LNCaP clone FGC (cell line): ENCODE results near the gene TADA1.
"Not testable (repeated sequence)": the region's sequence is repeated elsewhere in the genome, so short reads cannot be mapped to it uniquely, and the experiment has no call there.

Experiments used
- DNase-seq: peaks from one replicate; pipeline ENCODE4 v3.0.0-alpha.2; 2011; ENCODE audit warnings: low read depth
- H3K4me3 ChIP-seq: 2 replicates; pipeline ENCODE4 v1.5.1; 2011; ENCODE audit warnings: mild to moderate bottlenecking, low read depth, low read length, control low read depth
- CTCF ChIP-seq: IDR thresholded peaks from 2 replicates; pipeline ENCODE4 v1.5.1; 2012; ENCODE audit warnings: mild to moderate bottlenecking; ENCODE audit not compliant: control insufficient read depth, insufficient read depth; ENCODE audit errors: extremely low read depth

The TADA1 gene

GRCh38 chr1:166836733-166837132 is 39.3 kb downstream of the TADA1 start:
- no peak for DNase-seq

GRCh38 chr1:166829762-166830161 is 46.3 kb downstream of the TADA1 start:
- H3K4me3 ChIP-seq, DNase-seq: not testable (repeated sequence)

More at GRCh38 chr1:166836733-166837132, 39.3 kb downstream of the TADA1 start:
- no peak overlapping the region for H3K4me3 ChIP-seq
- TF ChIP-seq CTCF: no peak

- no peak for DNase-seq
- no peak for TF ChIP-seq CTCF
- no peak overlapping the region for H3K4me3 ChIP-seq
These were observed 48.6 kb downstream of the TADA1 start for GRCh38 chr1:166827426-166827825.

GRCh38 chr1:166822385-166822784 is 53.7 kb downstream of the TADA1 start:
- peak; percentile 33 for TF ChIP-seq CTCF
- no peak for DNase-seq
- H3K4me3 ChIP-seq: no peak overlapping the region

GRCh38 chr1:166819974-166820373 is 56.1 kb downstream of the TADA1 start:
- TF ChIP-seq CTCF: no peak
- no peak overlapping the region for H3K4me3 ChIP-seq
- DNase-seq: no peak

- no peak for DNase-seq
- TF ChIP-seq CTCF: no peak
- H3K4me3 ChIP-seq: no peak overlapping the region
These were observed 61.5 kb downstream of the TADA1 start for GRCh38 chr1:166814611-166815010.

- no peak for DNase-seq
- TF ChIP-seq CTCF: peak; percentile 17; the same call in 1 of the 2 replicates
- no peak overlapping the region for H3K4me3 ChIP-seq
These were observed 62.4 kb downstream of the TADA1 start for GRCh38 chr1:166813508-166814223.
